ENCODE measurements around the gene MICAL3.
A peak's percentile ranks its signal among the peaks of the same experiment; 100 is the strongest.
"Not testable (repeated sequence)": the region's sequence is repeated elsewhere in the genome, so short reads cannot be mapped to it uniquely, and the experiment has no call there.

Gene MICAL3

GRCh38 chr22:18029686-18030267 lies 5.4 kb upstream of the MICAL3 start:
- H3K79me1 ChIP-seq (ENCODE audit: low read length): peaks cover 3% of the 10 kb centered on the region
- H4K91ac ChIP-seq (ENCODE audit: low read depth, low read length): no peak overlapping the region
- H2BK5ac ChIP-seq (ENCODE audit: low read depth, low read length, poor library complexity): no peak overlapping the region
- no peaks in the 10 kb centered on the region for H3K36me3 ChIP-seq (ENCODE audit: control insufficient read depth in 1 of 2, insufficient read depth in 2 of 2, low read length in 2 of 2)
- H2AK5ac ChIP-seq (ENCODE audit: low read length): no peak overlapping the region
- peaks cover 12 to 16% of the 10 kb centered on the region in 2 experiments for H3K4me1 ChIP-seq (ENCODE audit: control insufficient read depth in 1 of 2, insufficient read depth in 2 of 2, low read length in 2 of 2)
- H4K8ac ChIP-seq (ENCODE audit: low read depth, low read length): no peak overlapping the region
- no peak overlapping the region for H3K9ac ChIP-seq (ENCODE audit: low read length)
- H3K9me3 ChIP-seq (ENCODE audit: insufficient read depth, low read depth, low read length): no peaks in the 10 kb centered on the region
- no peak overlapping the region for H2BK120ac ChIP-seq (ENCODE audit: insufficient read depth, low read length, poor library complexity)
- H3K23ac ChIP-seq (ENCODE audit: low read length): no peak overlapping the region
- H3K4me2 ChIP-seq (ENCODE audit: low read length): no peak overlapping the region
- peaks cover 6% of the 10 kb centered on the region for H3K27me3 ChIP-seq (ENCODE audit: insufficient read depth, low read length)
- no peak for DNase-seq
- H3K27ac ChIP-seq (ENCODE audit: low read depth, low read length): no peak overlapping the region
- no peak overlapping the region for H4K12ac ChIP-seq (ENCODE audit: low read depth, low read length)
- WGBS (ENCODE audit: extremely low coverage, insufficient coverage, insufficient read length): no CpG with 5 or more reads among the region's 2 CpGs
- H3K4me3 ChIP-seq (ENCODE audit: low read depth, low read length): no peak overlapping the region
- no peak overlapping the region for H3K18ac ChIP-seq (ENCODE audit: low read length)
- no peak overlapping the region for H2AFZ ChIP-seq (ENCODE audit: insufficient read depth, low read length, poor library complexity)
- no peak overlapping the region for H2BK12ac ChIP-seq (ENCODE audit: low read length)
- H3K14ac ChIP-seq (ENCODE audit: low read length): no peak overlapping the region
- no peaks in the 10 kb centered on the region for H3K79me2 ChIP-seq (ENCODE audit: control insufficient read depth, insufficient read depth, low read length, poor library complexity)
- no peak overlapping the region for H3K4ac ChIP-seq (ENCODE audit: low read depth, low read length)

GRCh38 chr22:18028817-18029527 lies 4.6 kb upstream of the MICAL3 start:
- H3K4me2 ChIP-seq (ENCODE audit: low read length): no peak overlapping the region
- WGBS (ENCODE audit: extremely low coverage, insufficient coverage, insufficient read length): no CpG with 5 or more reads among the region's 3 CpGs

GRCh38 chr22:18025898-18026297 lies 1.5 kb upstream of the MICAL3 start:
- not testable (repeated sequence) for H3K27ac ChIP-seq (ENCODE audit: low read depth, low read length); H2AFZ ChIP-seq (ENCODE audit: insufficient read depth, low read length, poor library complexity); H3K4ac ChIP-seq (ENCODE audit: low read depth, low read length); H3K23ac ChIP-seq (ENCODE audit: low read length); H3K36me3 ChIP-seq (ENCODE audit: control insufficient read depth in 1 of 2, insufficient read depth in 2 of 2, low read length in 2 of 2); H3K9me3 ChIP-seq (ENCODE audit: insufficient read depth, low read depth, low read length); H3K4me3 ChIP-seq (ENCODE audit: low read depth, low read length); H2BK5ac ChIP-seq (ENCODE audit: low read depth, low read length, poor library complexity); H4K12ac ChIP-seq (ENCODE audit: low read depth, low read length); DNase-seq; H3K9ac ChIP-seq (ENCODE audit: low read length); H3K14ac ChIP-seq (ENCODE audit: low read length); H3K79me1 ChIP-seq (ENCODE audit: low read length); H3K79me2 ChIP-seq (ENCODE audit: control insufficient read depth, insufficient read depth, low read length, poor library complexity); H3K4me2 ChIP-seq (ENCODE audit: low read length); H2BK120ac ChIP-seq (ENCODE audit: insufficient read depth, low read length, poor library complexity); H4K91ac ChIP-seq (ENCODE audit: low read depth, low read length); H2AK5ac ChIP-seq (ENCODE audit: low read length); H2BK12ac ChIP-seq (ENCODE audit: low read length); H3K18ac ChIP-seq (ENCODE audit: low read length); H4K8ac ChIP-seq (ENCODE audit: low read depth, low read length)
- Histone ChIP-seq H3K27me3 (ENCODE audit: insufficient read depth, low read length) (peaks cover 10% of the 10 kb centered on the region), H3K4me1 (ENCODE audit: control insufficient read depth in 1 of 2, insufficient read depth in 2 of 2, low read length in 2 of 2) (peaks cover 4 to 12% of the 10 kb centered on the region in 2 experiments)
- no CpG with 5 or more reads among the region's 4 CpGs for WGBS (ENCODE audit: extremely low coverage, insufficient coverage, insufficient read length)

More at GRCh38 chr22:18028817-18029527, 4.6 kb upstream of the MICAL3 start:
- Histone ChIP-seq H4K91ac (ENCODE audit: low read depth, low read length) (no peak overlapping the region), H2AK5ac (ENCODE audit: low read length) (no peak overlapping the region), H3K23ac (ENCODE audit: low read length) (no peak overlapping the region), H2BK120ac (ENCODE audit: insufficient read depth, low read length, poor library complexity) (no peak overlapping the region), H3K79me2 (ENCODE audit: control insufficient read depth, insufficient read depth, low read length, poor library complexity) (no peaks in the 10 kb centered on the region), H3K9ac (ENCODE audit: low read length) (no peak overlapping the region), H4K8ac (ENCODE audit: low read depth, low read length) (no peak overlapping the region), H3K4me1 (ENCODE audit: control insufficient read depth in 1 of 2, insufficient read depth in 2 of 2, low read length in 2 of 2) (peaks cover 12 to 22% of the 10 kb centered on the region in 2 experiments), H3K18ac (ENCODE audit: low read length) (no peak overlapping the region), H3K14ac (ENCODE audit: low read length) (no peak overlapping the region), H3K4me3 (ENCODE audit: low read depth, low read length) (no peak overlapping the region), H3K9me3 (ENCODE audit: insufficient read depth, low read depth, low read length) (no peaks in the 10 kb centered on the region), H3K27me3 (ENCODE audit: insufficient read depth, low read length) (peaks cover 10% of the 10 kb centered on the region), H3K4ac (ENCODE audit: low read depth, low read length) (no peak overlapping the region), H3K27ac (ENCODE audit: low read depth, low read length) (no peak overlapping the region), H4K12ac (ENCODE audit: low read depth, low read length) (no peak overlapping the region), H2BK12ac (ENCODE audit: low read length) (no peak overlapping the region), H2AFZ (ENCODE audit: insufficient read depth, low read length, poor library complexity) (no peak overlapping the region), H3K36me3 (ENCODE audit: control insufficient read depth in 1 of 2, insufficient read depth in 2 of 2, low read length in 2 of 2) (no peaks in the 10 kb centered on the region), H2BK5ac (ENCODE audit: low read depth, low read length, poor library complexity) (no peak overlapping the region), H3K79me1 (ENCODE audit: low read length) (peaks cover 3% of the 10 kb centered on the region)
- peak in 1 of 2 donors; percentile 63 for DNase-seq

DNA sequence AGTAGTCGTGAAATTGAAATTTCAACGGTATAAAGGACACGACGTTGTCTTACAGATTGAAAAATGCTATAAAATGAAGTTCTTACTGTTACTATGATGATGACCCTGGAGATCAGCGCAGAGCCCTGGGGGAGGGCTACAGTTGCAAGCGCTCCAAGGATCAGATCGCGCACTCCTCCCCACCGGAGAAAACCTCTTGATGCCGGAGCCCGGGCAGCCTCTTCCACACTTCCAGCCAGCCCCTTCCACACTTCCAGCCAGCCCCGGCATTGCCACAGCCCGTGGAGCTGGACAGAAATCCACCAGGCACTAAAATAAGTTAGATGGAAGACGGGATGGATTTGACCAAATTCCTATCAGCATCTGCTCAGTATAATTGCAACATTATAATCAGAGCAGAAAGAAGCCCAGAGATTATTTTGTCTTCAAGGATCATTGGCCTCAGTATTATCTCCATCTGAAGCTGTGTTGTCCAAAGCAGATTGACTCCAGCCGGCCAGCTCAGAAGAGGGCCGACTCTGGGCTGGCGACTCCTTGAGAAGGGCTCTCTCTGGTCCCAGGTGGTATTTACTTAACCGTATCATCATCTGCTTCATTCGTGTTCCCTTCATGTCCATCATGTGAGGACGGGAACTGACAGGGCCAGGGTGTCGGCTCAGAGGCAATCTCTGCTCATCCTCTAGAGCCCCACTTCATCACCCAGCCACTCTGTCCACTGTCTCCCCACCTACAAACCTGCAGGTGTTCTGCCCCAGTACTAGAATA lies 777 bp upstream of the MICAL3 start:
- Histone ChIP-seq H3K79me2 (ENCODE audit: control insufficient read depth, insufficient read depth, low read length, poor library complexity) (no peaks in the 10 kb centered on the region), H3K27ac (ENCODE audit: low read depth, low read length) (no peak overlapping the region), H3K79me1 (ENCODE audit: low read length) (no peaks in the 10 kb centered on the region), H2BK12ac (ENCODE audit: low read length) (no peak overlapping the region), H2AK5ac (ENCODE audit: low read length) (no peak overlapping the region), H4K8ac (ENCODE audit: low read depth, low read length) (no peak overlapping the region), H3K4me2 (ENCODE audit: low read length) (peak overlapping the region; percentile 94), H3K27me3 (ENCODE audit: insufficient read depth, low read length) (peaks cover 10% of the 10 kb centered on the region), H3K14ac (ENCODE audit: low read length) (no peak overlapping the region), H3K23ac (ENCODE audit: low read length) (peak overlapping the region; percentile 78), H4K91ac (ENCODE audit: low read depth, low read length) (no peak overlapping the region), H2BK120ac (ENCODE audit: insufficient read depth, low read length, poor library complexity) (no peak overlapping the region), H3K4me1 (ENCODE audit: control insufficient read depth in 1 of 2, insufficient read depth in 2 of 2, low read length in 2 of 2) (peaks cover 4 to 12% of the 10 kb centered on the region in 2 experiments), H3K4ac (ENCODE audit: low read depth, low read length) (no peak overlapping the region), H2BK5ac (ENCODE audit: low read depth, low read length, poor library complexity) (no peak overlapping the region), H3K4me3 (ENCODE audit: low read depth, low read length) (no peak overlapping the region), H3K18ac (ENCODE audit: low read length) (no peak overlapping the region), H3K36me3 (ENCODE audit: control insufficient read depth in 1 of 2, insufficient read depth in 2 of 2, low read length in 2 of 2) (no peaks in the 10 kb centered on the region), H2AFZ (ENCODE audit: insufficient read depth, low read length, poor library complexity) (no peak overlapping the region), H4K12ac (ENCODE audit: low read depth, low read length) (no peak overlapping the region), H3K9ac (ENCODE audit: low read length) (no peak overlapping the region), H3K9me3 (ENCODE audit: insufficient read depth, low read depth, low read length) (no peaks in the 10 kb centered on the region)
- WGBS (ENCODE audit: extremely low coverage, insufficient coverage, insufficient read length): no CpG with 5 or more reads among the region's 21 CpGs
- DNase-seq: no peak
